ENCODE results near the gene ITCH. TPM values are rescaled to one million over a fixed set of nuclear protein-coding genes. Genes with fewer than 3 reads are reported as not detected.
"Not testable (repeated sequence)": the region's sequence is repeated elsewhere in the genome, so short reads cannot be mapped to it uniquely, and the experiment has no call there.

Gene ITCH
- total RNA-seq, 1 donor from 2014 or later, result 83.3 TPM

DNA sequence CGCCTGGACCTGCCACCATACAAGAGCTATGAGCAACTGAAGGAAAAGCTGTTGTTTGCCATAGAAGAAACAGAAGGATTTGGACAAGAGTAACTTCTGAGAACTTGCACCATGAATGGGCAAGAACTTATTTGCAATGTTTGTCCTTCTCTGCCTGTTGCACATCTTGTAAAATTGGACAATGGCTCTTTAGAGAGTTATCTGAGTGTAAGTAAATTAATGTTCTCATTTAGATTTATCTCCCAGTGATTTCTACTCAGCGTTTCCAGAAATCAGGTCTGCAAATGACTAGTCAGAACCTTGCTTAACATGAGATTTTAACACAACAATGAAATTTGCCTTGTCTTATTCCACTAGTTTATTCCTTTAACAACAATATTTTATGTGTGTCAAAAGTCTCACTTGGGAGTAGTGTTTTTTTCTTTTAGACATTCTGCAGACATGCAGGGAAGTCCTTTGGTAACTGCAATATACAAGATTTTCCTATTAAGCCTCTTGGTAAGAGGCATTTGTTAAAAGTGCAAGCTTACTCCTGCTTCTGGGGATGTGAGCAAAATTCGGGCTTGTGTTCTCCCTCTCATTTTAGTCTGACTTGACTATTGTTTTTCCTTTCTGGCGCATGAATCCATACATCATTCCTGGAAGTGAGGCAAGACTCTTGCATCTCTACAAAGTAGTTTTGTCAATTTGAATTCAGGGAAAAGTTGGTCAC, 144.8 kb downstream of the ITCH start:
- DNase-seq (ENCODE audit: low spot score), result no peak

DNA sequence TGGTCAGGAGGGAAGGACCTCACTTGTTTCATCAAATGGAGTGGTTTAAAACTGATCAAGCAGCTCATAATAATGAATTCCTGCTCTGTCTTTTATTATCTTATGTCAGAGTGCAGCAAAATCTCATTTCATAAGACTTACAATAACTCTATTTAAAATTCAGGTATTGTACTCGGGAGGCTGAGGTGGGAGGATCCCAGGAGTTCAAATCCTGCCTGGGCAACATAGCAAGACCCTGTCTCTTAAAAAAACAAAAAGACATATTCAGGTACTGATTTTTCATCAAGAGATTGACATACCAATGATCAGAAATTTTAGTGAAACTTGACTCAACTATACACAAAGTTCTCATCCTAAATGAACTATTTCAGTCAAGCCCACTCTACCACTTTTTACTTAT, 147.5 kb downstream of the ITCH start:
- no peak for DNase-seq (ENCODE audit: low spot score)

DNA sequence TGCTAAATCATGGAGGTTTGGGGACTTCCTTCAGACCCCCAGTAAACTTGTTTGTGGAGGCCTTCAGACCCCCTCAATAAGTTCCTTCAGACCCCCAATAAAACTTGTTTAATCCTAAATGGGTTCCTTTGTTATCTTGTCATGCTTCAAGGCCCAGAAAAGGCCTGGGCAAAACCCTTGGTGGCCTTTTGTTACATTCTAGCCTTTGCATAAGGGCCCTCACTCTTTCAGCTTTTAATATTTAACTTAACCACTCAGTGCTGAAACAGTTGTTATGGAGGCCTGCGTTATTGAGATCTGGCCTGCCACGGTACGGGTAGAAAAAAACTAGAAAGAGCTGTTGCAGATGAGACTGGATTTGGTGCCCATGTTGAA, 148.8 kb downstream of the ITCH start:
- no peak for DNase-seq (ENCODE audit: low spot score)

DNA sequence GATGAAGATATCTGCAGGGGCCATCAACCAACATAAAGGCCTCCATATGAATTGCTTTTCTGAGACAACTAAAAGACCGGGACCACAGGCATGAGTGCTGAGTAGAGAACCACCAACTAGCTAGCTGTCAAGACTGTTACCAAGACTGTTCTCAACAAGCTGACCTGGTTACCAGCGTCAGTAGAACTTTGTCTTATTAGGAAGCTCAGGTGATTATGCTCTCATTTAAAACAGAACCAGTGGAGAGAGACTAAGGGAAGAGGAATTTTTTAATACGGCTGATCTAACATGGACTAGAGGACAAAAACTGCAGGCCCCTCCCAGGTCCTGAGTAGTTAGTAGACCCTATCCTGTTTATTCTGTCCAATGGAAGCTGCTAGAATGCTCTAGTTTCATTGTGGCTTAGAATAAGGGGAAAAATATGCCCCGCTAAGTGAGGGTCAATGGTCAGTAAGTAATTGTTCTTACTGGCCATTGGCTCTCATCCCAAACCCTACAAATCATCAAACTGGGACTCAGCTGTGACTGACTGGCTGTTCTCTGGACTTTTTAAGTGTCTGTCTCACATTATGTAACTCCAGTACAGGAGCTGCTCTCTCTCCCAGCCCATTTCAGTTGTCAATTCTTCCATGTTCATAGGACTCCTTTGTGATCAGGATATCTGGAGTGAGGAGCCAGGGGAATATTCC, 149.3 kb downstream of the ITCH start:
- no peak for DNase-seq (ENCODE audit: low spot score)

DNA sequence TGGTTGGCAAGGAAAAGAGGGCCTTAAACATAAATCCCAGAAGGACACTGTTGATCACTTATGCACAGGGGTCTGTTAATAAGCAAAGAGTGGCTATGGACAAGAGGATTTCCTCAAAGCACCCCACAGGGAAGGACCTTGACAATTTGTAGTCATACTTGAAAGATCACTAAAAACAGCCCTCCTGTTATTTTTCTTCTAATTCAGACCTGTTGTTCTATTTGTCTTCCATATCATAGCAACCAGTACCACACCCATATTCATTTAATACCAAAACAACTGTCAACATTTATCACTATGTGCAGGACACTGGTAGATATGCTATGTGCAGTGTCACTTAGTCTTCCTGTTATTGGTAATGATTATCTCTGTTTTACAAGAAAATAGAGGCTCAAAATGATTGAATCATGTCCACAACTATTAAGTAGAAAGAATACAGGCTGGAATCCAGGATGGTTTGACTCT, 149.9 kb downstream of the ITCH start:
- DNase-seq (ENCODE audit: low spot score), result no peak

DNA sequence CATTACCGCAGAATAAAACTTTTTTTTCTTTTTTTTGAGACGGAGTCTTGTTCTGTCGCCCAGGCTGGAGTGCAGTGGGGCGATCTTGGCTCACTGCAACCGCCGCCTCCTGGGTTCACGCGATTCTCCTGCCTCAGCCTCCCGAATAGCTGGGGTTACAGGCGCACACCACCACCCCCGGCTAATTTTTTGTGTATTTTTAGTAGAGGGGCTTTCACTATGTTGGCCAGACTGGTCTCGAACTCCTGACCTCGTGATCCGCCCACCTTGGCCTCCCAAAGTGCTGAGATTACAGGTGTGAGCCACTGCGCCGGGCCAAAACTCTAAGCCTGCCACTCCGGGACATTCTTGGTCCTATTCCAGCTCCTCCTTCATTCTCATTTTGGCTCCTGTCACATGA, 151.0 kb downstream of the ITCH start:
- not testable (repeated sequence) for DNase-seq (ENCODE audit: low spot score)

DNA sequence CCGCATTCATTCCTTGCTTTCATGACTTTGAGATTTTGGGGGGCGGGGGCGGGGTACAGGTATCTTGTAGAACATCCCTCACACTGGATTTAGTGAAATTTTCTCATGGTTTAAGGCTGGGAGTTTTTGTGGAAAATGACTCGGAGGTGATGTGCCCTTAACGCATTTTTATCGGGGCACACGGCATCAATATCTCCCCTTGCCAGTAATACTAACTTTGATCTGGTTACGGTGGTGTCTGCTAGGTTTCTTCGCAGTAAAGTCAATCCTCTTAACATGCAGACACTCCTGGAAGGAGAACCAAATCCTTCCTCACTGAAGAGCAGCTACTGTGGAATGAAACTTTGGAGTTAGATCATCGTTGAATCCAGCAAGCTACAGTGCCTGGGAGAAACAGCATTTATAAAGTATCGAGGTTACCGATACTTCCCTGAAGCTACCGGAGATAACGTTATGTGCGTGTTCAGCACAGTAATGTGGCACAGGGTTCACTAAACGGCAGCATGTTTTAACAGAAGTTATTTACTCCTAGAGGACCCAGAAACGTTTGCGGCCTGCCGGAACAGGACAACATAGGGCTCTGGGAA, 151.9 kb downstream of the ITCH start:
- DNase-seq (ENCODE audit: low spot score), result no peak

DNA sequence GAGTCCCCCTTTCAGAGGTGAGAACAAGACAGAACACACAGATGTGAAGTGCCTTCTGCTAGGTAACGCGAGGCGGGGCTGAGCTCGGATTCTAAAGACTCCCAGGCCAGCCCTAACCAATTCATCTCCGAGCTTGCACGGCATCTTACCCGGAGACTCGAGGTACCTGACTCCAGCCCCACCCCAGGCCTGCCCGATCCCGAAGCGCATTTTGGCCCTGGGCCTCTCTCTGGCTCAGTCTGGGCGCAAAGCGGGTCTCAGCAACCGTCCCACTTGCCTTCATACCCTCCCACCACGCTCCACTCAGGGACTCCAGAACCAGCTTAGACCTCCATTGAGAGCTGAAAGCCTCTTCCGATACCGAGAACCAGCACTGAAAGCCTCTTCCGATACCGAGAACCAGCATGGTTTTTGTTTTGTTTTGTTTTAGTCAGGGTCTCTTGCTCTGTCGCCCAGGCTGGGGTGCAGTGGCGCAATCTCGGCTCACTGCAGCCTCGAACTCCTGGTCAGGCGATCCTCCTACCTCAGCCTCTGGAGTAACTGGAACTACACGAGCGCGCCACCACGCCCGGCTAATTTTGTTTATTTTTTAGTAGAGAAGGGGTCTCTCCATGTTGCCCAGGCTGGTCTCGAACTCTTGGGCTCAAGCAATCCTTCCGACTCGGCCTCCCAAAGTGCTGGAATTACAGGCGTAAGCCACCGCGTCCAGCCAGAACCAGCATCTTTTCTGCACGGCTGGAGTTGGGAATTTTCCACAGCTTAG, 152.6 kb downstream of the ITCH start:
- DNase-seq (ENCODE audit: low spot score), result peak; percentile 82

DNA sequence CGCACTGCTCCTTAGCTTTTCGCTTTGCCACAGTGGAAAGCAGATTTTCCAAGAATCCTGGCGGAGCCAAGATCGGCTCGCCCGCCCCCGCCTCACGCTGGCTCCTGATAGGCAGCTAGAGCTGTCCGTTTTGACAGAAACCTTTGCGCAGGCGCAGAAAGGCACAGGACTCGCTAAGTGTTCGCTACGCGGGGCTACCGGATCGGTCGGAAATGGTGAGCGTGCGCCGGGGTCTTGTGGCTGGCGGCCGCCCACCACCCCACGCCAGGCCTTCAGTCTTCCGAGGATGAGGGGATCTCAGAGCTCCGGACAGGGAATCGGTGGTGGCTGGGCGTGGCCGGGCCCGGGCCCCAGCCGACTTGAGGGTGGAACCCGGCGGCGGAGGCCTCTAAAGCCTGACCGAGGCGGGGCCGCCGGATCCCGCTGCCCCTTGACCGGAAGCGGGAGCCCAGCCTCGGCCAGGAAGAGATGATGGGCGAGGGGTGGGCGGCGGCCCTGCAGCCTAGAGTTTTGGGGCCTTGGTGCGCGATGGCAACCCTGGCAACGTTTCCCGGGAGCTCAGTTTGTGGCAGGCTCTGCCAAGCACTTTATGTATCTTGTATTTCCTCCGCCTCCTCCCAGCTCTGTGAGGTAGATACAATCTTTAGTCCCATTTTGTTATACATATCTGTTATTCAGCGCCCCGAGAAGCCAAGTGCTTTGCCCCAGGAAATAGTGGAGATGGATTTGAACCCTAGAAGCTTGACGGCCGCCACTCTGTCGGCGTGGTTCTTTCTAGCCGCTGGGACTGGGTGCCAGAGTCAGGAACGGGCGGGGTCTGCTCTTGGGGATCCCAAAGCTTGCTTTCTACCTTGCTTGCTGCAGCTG, 153.4 kb downstream of the ITCH start, which contains the start of gene DYNLRB1:
Gene DYNLRB1, plus strand, starts transcription at position 176 of the 867 bp plus-strand sequence. Its CDS starts 37 bp downstream, at position 213.
- DNase-seq (ENCODE audit: low spot score), result peak; percentile 99

DNA sequence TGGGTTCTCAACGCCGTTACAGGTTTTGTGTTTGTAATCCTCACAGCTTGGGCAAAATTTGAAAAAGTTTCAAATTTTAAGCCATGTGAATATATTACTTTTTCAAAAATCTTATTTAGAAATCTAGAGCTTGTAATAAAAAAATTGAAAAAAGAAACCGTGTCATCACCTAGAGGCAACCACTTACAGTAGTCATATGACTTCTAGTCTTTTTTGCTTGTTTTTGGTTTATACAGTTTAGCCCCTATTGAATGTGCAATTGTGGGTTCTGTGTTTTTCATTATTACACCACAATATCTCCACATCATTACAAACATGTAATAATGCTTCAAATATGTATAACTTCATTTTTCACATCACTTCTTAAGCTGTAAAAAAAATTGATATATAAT, 154.0 kb downstream of the ITCH start:
- no peak for DNase-seq (ENCODE audit: low spot score)

DNA sequence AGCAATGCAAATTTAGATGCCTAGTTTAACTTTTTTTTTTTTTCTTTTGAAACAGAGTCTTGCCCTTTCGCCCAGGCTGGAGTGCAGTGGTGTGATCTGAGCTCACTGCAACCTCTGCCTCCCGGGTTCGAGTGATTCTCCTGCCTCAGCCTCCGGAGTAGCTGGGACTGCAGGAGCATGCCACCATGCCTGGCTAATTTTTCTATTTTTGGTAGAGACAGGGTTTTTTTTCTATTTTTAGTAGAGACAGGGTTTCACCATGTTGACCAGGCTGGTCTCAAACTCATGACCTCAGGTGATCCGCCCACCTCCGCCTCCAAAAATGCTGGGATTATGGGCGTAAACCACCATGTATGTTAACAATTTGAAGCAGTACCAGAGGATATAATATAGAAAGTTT, 155.8 kb downstream of the ITCH start:
- DNase-seq (ENCODE audit: low spot score), result not testable (repeated sequence)

DNA sequence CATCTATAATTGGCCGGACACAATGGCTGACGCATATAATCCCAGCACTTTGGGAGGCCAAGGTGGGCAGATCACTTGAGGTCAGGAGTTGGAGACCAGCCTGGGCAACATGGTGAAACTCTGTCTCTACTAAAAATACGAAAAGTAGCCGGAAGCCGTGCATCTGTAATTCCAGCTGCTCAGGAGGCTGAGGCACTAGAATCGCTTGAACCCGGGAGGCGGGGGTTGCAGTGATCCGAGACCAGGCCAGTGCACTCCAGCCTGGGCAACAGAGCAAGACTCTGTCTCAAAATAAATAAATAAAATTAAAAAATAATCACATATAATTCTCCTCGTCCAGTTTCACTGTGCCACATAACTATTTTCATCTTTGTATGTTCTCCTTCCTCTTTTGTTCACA, 156.8 kb downstream of the ITCH start:
- not testable (repeated sequence) for DNase-seq (ENCODE audit: low spot score)

DNA sequence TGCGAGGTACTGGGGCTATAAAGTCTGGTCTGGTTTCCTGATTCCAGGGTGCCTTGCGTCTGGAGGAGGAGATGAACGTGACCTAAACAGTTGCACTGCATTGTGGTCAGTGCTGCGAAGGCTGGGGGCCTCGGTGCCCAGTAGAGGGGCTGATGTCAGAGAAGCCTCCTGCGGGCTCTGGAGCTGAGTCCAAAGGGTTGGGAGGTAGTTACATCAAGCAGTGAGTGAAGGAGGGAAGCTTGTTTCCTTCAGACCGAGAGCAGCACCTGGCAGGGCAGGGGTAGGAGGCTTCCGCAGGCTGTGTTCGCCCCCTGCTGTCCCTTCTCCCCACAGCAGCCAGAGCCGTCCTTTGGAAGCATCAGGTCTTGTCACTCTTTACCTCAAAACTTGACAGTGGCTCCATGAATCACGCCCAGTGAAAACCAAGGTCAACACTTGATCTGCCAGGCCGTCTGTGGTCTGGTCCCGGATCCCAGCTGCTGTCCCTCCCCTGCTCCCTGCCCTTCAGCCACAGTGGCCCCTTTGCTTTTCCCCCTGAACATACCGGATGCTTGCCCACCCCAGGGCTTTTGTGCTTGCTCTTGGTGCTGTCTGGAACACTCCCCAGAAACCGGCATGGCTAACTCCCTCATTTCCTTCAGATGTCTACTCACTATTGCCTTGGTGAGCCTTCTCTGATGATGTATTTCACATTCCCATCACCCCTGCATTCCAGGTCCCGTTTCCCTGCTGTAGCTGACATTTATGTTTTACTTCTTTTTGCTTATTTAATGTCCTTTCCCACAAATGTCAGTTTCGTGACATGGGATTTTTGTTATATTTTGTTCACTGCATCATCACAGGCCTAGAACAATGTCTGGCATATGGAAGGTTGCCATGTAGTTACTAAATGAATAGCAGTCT, 160.1 kb downstream of the ITCH start:
- DNase-seq (ENCODE audit: low spot score), result no peak

DNA sequence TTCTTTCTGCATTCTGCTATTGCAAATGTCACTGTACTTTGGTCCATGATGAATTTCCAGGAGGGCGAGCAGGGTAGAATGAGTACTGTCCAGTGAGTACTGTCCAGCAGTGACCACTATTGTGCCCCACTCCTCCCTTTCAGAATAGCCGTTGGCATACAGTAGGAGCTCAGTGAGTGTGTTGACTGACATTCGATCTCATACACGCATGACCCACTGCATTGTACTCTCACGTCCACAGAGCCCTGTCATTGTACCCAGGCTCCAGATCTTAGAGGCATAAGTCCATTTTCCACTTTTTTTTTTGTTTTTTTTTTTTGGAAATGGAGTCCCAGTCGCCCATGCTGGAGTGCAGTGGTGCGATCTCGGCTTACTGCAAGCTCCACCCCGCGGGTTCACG, 161.4 kb downstream of the ITCH start:
- DNase-seq (ENCODE audit: low spot score), result no peak

DNA sequence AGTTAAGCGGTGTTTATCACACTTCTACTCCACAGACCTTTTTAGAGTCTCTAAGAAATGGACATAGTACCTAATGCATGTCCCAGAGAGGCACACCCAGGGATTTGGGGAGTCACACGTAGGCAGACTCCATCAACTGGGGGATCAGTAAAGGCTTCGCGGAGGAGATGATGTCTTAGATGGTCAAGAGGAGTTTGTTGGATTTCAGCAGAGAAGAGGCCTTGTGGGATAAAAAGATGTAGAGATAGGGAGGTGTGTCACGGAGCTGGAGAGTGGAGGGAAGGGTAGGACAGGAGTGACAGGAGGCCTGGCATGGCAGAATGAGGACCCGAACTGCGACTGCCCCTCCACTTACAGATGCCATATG, 162.3 kb downstream of the ITCH start:
- no peak for DNase-seq (ENCODE audit: low spot score)

DNA sequence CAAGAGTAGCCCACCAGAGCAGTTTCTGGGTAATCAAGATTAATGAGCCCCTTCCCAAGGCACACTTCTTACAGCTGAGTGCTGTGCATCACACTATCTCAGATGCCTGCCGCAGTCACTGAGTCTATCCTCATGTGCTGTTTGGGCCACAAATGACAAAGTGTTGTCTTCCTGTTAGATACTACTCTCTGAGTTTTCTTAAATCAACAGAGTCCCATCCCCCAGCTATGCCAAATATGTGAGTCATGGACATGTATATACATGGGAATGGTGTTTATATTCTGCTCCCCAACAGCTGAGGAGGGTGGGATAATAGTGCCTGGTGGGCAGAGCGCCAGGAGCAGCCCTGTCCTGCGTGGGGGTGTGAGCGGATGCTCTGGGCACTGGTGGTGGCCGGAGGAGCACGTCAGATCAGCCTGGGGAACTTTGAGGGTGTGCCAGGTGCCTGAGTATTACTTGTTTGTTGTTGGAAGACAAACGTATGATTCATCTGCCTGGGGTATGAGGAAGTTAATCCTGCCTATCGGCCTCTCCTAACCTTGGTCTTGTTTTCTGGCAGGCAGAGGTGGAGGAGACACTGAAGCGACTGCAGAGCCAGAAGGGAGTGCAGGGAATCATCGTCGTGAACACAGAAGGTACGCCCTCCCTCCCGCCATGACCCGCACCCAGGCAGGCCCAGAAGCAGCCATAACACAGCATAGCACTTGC, 162.8 kb downstream of the ITCH start:
- DNase-seq (ENCODE audit: low spot score), result peak; percentile 85

DNA sequence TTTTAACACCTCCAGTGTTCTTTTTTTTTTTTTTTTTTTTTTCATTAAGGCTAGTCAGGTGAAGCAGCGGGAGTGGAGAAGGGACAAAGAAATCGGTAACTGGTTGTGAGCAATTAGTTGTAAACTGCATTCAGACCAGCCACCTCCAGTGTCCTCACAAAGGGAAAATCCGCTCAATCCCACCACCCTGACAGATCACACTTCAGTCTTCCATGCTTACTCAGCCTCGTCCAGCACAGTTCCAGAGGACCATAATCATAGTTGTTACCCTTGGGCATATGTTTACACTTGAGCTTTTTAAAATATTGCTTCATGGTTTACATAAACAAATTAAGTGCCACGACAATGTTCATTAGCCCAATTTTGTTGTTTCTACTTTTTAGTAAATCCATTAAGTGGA, 163.4 kb downstream of the ITCH start:
- no peak for DNase-seq (ENCODE audit: low spot score)

DNA sequence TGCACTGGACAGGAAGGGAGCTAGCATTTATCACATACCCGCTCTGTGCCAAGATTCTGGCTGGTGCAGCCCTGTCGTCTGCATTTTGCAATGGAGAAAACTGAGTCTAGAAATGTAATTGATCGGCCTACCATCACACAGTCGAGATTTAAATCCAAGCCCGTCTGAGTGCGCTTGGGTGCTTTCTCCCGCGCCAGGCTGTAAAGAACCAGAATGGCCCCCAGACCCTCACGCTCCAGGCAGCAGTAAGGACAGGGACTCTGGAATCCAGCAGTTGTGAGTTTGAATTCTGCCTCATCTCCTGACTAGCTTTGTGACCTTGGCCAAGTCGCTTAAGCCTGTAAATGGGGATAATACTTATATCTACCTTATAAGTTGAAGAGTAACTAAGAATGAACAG, 163.9 kb downstream of the ITCH start:
- no peak for DNase-seq (ENCODE audit: low spot score)

DNA sequence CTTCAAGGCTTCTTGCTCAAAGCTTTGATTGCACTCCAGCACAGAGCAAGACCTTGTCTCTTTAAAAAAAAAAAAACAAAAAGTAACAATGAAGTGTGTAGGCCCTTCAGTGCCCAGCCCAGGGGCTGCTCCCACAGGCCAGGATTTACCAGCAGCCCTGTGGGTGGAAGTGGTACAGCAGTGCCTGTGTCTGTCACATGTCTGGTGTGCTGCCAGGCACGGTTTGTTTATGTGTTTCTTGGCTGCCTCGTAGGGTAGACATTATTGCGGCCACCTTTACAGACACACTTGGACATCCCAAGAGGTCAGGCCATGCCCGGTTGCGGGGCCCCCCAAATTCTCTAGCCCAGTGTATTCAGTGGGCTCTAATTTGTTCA, 165.8 kb downstream of the ITCH start:
- no peak for DNase-seq (ENCODE audit: low spot score)

DNA sequence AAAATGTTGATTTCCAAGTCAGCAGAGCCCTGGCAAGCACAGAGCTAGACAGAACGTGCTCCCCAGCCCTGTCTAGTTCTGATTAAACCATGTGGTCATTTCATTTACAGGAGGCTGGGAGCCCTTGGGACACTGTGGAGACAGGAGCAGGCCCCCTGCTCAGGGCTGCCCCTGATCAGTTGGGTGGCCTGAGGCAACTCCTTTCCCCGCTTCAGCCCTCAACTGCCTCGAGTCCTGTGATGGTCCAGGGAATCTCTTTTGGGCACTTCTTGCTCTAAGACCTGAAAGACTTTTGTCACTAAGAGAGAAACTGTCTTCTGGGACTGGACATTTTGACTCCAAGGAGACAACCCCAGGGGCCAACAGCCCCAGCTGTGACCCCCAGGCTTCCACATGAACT, 166.7 kb downstream of the ITCH start:
- no peak for DNase-seq (ENCODE audit: low spot score)

Measured in umbilical cord (tissue), 2 donors.